HG02938 (cell line): Measurements from ENCODE around the gene CTSS.
"Not testable (repeated sequence)": the region's sequence is repeated elsewhere in the genome, so short reads cannot be mapped to it uniquely, and the experiment has no call there.

ENCODE experiments used
- ATAC-seq: cut with Tn5 transposase; IDR thresholded peaks from one replicate; pipeline ENCODE4 v1.9.1; 2021; ENCODE audit warnings: mild to moderate bottlenecking, moderate library complexity; ENCODE audit not compliant: unreplicated experiment

Gene CTSS

GRCh38 chr1:150775931-150776505 is 10.4 kb upstream of the CTSS start:
- not testable (repeated sequence) for ATAC-seq

GRCh38 chr1:150775276-150775675 is 9.7 kb upstream of the CTSS start:
- no peak for ATAC-seq

GRCh38 chr1:150772326-150772725 is 6.7 kb upstream of the CTSS start:
- ATAC-seq = no peak

GRCh38 chr1:150767704-150768103 is 2.1 kb upstream of the CTSS start:
- ATAC-seq = not testable (repeated sequence)

- ATAC-seq = not testable (repeated sequence)
Observed at GRCh38 chr1:150765977-150766301, 361 bp upstream of the CTSS start.

- no peak for ATAC-seq
Observed at GRCh38 chr1:150764617-150765101, 919 bp downstream of the CTSS start.

GRCh38 chr1:150763018-150763417 is 2.6 kb downstream of the CTSS start:
- ATAC-seq = no peak

GRCh38 chr1:150762552-150762951 is 3.0 kb downstream of the CTSS start:
- no peak for ATAC-seq

- no peak for ATAC-seq
Observed at GRCh38 chr1:150761801-150762200, 3.8 kb downstream of the CTSS start.

- no peak for ATAC-seq
Observed at GRCh38 chr1:150760013-150760412, 5.6 kb downstream of the CTSS start.

GRCh38 chr1:150753416-150753815 is 12.2 kb downstream of the CTSS start:
- no peak for ATAC-seq

GRCh38 chr1:150751443-150751842 is 14.1 kb downstream of the CTSS start:
- ATAC-seq = no peak

- no peak for ATAC-seq
Observed at GRCh38 chr1:150749720-150750311, 15.8 kb downstream of the CTSS start.

GRCh38 chr1:150748878-150749719 is 16.5 kb downstream of the CTSS start:
- ATAC-seq = no peak

- ATAC-seq = no peak
Observed at GRCh38 chr1:150730130-150730721, 35.4 kb downstream of the CTSS start.

GRCh38 chr1:150724336-150724735 is 41.2 kb downstream of the CTSS start:
- ATAC-seq = no peak

GRCh38 chr1:150720703-150721102 is 44.9 kb downstream of the CTSS start, which contains the start of gene HORMAD1:
HORMAD1 (minus strand) TSS chr1:150720895; CDS start chr1:150719505, 1,390 bp downstream.
- ATAC-seq = no peak

GRCh38 chr1:150720098-150720497 is 45.5 kb downstream of the CTSS start:
- no peak for ATAC-seq

GRCh38 chr1:150718225-150718891 is 47.2 kb downstream of the CTSS start:
- ATAC-seq = no peak

- ATAC-seq = not testable (repeated sequence)
Observed at GRCh38 chr1:150709031-150709430, 56.5 kb downstream of the CTSS start.

GRCh38 chr1:150708595-150708994 is 57.0 kb downstream of the CTSS start:
- no peak for ATAC-seq
